ENCODE results near the gene PRPF19.

The PRPF19 gene

DNA sequence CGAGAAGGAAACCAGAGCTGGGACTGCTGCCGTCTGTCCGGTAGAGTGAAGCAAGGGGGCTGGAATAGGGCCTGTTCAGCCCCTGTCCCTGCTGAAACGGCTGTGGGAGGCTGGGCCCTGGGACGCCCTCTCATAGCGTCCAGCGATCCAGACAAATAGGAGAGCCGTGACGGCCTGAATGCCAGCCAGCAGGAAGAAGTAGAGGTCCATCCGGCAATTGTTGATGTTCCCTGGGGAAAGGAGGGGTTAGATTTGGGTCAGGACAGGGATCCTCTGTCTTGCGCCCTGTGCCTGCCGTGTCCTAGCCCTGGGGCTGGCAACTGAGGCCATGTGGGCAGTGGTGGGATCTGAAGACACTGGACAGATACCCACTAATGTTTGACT lies 30.8 kb upstream of the PRPF19 start:
- Histone ChIP-seq H3K4me3 (ENCODE audit: insufficient read length, low read depth) (no peak overlapping the region), H3K9ac (ENCODE audit: insufficient read length, low read depth) (no peak overlapping the region), H3K4me1 (ENCODE audit: insufficient read depth, insufficient read length) (peaks cover 12% of the 10 kb centered on the region), H3K27me3 (ENCODE audit: insufficient read depth, insufficient read length) (no peaks in the 10 kb centered on the region), H3K36me3 (ENCODE audit: insufficient read depth, insufficient read length, low read length) (peaks cover 65% of the 10 kb centered on the region), H3K9me3 (ENCODE audit: insufficient read depth, low read length) (no peaks in the 10 kb centered on the region)
- no peak for DNase-seq (ENCODE audit: low read depth, low spot score)
- no peak for TF ChIP-seq YY1 (IDR thresholded peaks at IDR 0.05; ENCODE audit: insufficient read depth, insufficient read length)
- TF ChIP-seq SUZ12 (IDR thresholded peaks at IDR 0.05; ENCODE audit: extremely low read depth, insufficient read depth, insufficient read length), result no peak
- TF ChIP-seq ZNF274 (IDR thresholded peaks at IDR 0.05; ENCODE audit: low read depth, low read length), result no peak

DNA sequence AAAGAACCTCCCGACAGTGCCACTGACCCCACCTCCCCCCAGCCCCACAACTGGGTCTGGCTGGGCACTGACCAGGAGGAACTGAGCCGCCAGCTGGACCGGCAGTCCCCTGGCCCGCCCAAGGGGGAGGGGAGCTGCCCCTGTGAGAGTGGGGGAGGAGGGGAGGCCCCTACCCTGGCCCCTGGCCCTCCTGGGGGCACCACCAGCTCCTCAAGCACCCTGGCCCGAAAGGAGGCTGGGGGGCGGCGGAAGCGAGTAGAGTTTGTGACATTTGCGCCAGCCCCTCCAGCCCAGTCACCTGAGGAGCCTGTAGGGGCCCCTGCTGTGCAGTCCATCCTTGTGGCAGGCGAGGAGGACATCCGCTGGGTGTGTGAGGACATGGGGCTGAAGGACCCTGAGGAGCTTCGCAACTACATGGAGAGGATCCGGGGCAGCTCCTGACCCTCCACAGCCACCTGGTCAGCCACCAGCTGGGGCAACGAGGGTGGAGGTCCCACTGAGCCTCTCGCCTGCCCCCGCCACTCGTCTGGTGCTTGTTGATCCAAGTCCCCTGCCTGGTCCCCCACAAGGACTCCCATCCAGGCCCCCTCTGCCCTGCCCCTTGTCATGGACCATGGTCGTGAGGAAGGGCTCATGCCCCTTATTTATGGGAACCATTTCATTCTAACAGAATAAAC lies 30.2 kb upstream of the PRPF19 start:
- Histone ChIP-seq H3K9me3 (ENCODE audit: insufficient read depth, low read length) (no peaks in the 10 kb centered on the region), H3K9ac (ENCODE audit: insufficient read length, low read depth) (no peak overlapping the region), H3K4me1 (ENCODE audit: insufficient read depth, insufficient read length) (peaks cover 17% of the 10 kb centered on the region), H3K27me3 (ENCODE audit: insufficient read depth, insufficient read length) (no peaks in the 10 kb centered on the region), H3K36me3 (ENCODE audit: insufficient read depth, insufficient read length, low read length) (peaks cover 68% of the 10 kb centered on the region), H3K4me3 (ENCODE audit: insufficient read length, low read depth) (no peak overlapping the region)
- no peak for DNase-seq (ENCODE audit: low read depth, low spot score)
- TF ChIP-seq YY1 (IDR thresholded peaks at IDR 0.05; ENCODE audit: insufficient read depth, insufficient read length), result no peak
- no peak for TF ChIP-seq ZNF274 (IDR thresholded peaks at IDR 0.05; ENCODE audit: low read depth, low read length)
- TF ChIP-seq SUZ12 (IDR thresholded peaks at IDR 0.05; ENCODE audit: extremely low read depth, insufficient read depth, insufficient read length), result no peak

DNA sequence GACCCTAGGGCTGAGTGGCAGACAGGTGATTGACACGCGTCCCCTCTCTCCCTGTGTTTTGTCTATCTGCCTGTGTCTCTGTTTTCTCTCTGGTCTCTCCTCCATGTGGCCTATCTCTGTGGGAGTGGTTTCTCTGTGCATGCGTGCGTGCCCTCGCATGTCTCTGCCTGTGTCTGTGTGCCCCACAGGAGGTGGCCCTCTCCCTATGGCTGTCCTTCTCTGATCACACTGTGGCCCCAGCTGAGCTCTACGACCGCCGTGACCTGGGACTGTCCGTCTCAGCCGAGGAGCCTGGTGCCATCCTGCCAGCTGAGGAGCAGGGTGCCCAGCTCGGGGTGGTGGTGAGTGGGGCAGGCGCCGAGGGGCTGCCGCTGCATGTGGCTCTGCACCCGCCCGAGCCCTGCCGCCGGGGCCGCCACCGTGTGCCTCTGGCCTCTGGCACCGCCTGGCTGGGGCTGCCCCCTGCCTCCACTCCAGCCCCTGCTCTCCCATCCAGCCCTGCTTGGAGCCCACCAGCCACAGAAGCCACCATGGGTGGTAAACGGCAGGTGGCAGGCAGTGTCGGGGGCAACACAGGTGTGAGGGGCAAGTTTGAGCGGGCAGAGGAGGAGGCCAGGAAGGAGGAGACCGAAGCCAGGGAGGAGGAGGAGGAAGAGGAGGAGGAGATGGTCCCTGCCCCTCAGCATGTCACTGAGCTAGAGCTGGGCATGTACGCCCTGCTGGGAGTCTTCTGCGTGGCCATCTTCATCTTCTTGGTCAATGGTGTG lies 29.5 kb upstream of the PRPF19 start:
- Histone ChIP-seq H3K9ac (ENCODE audit: insufficient read length, low read depth) (no peak overlapping the region), H3K4me1 (ENCODE audit: insufficient read depth, insufficient read length) (peaks cover 19% of the 10 kb centered on the region), H3K9me3 (ENCODE audit: insufficient read depth, low read length) (no peaks in the 10 kb centered on the region), H3K36me3 (ENCODE audit: insufficient read depth, insufficient read length, low read length) (peaks cover 75% of the 10 kb centered on the region), H3K27me3 (ENCODE audit: insufficient read depth, insufficient read length) (no peaks in the 10 kb centered on the region), H3K4me3 (ENCODE audit: insufficient read length, low read depth) (no peak overlapping the region)
- TF ChIP-seq ZNF274 (IDR thresholded peaks at IDR 0.05; ENCODE audit: low read depth, low read length) (no peak), SUZ12 (IDR thresholded peaks at IDR 0.05; ENCODE audit: extremely low read depth, insufficient read depth, insufficient read length) (no peak), YY1 (IDR thresholded peaks at IDR 0.05; ENCODE audit: insufficient read depth, insufficient read length) (no peak)
- no peak for DNase-seq (ENCODE audit: low read depth, low spot score)

DNA sequence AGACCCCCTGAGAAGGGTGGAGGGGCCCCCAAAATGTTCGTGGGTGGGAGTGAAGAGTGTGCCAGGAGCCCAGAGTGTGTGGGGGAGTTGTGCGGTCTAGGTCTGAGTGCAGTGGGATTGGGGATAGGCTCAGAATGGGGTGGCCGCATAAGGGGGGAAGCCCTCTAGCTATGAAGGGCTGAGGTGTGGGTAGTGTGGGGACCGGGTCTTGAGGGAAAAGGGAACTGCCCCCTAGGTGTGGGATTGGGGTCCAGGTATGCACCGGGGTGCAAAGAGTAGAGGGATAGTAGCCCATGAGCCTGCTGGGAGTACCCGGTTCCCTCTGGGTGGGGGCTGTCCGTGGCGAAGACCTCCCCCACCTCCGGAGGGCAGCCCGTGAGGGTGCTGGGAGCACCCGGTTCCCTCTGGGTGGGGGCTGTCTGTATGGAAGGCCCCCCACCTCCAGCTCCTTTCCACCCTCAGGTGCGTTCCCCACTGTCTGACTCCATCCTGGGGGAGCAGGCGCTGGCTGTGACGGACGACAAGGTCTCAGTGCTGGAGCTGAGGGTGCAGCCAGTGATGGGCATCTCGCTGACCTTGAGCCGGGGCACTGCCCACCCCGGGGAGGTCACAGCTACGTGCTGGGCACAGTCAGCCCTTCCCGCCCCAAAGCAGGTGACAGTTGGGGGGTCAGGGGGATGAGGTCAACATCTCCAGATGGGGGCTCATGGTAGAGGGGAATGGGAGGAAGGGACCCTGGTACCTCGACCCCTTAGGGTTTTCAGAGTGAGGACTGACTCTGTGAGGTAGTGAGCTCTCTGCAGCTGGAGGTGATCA lies 28.6 kb upstream of the PRPF19 start:
- Histone ChIP-seq H3K9ac (ENCODE audit: insufficient read length, low read depth) (no peak overlapping the region), H3K27me3 (ENCODE audit: insufficient read depth, insufficient read length) (no peaks in the 10 kb centered on the region), H3K9me3 (ENCODE audit: insufficient read depth, low read length) (no peaks in the 10 kb centered on the region), H3K36me3 (ENCODE audit: insufficient read depth, insufficient read length, low read length) (peaks cover 84% of the 10 kb centered on the region), H3K4me1 (ENCODE audit: insufficient read depth, insufficient read length) (peaks cover 19% of the 10 kb centered on the region), H3K4me3 (ENCODE audit: insufficient read length, low read depth) (no peak overlapping the region)
- DNase-seq (ENCODE audit: low read depth, low spot score), result no peak
- TF ChIP-seq YY1 (IDR thresholded peaks at IDR 0.05; ENCODE audit: insufficient read depth, insufficient read length), result no peak
- no peak for TF ChIP-seq ZNF274 (IDR thresholded peaks at IDR 0.05; ENCODE audit: low read depth, low read length)
- no peak for TF ChIP-seq SUZ12 (IDR thresholded peaks at IDR 0.05; ENCODE audit: extremely low read depth, insufficient read depth, insufficient read length)

DNA sequence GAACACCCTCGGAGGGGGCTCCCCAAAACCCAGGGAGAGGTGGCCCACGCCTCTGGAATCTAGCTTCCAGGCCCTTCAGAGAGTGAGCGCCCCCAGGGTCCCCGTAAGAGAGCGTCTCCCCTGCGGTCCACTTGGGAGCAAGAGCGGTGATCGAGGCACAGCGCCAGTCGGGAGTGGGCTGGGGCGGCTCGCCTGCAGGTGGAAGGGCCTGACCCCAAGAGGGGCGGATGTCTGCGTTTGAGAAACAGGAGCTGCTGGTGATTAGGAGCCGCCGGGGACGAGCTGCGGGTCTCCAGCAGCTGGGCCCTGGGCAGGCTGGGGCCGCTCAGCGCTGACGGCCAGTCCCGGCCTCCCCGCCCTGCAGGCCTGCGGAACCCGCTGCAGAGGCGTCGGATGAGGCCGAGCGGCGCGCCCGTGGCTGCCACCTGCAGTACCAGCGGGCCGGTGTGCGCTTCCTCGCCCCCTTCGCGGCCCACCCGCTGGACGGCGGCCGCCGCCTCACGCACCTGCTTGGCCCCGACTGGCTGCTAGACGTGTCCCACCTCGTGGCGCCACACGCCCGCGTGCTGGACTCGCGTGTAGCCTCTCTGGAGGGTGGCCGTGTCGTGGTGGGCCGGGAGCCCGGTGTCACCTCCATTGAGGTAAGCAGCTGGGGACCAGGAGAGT lies 27.9 kb upstream of the PRPF19 start:
- H3K9me3 ChIP-seq (ENCODE audit: insufficient read depth, low read length), result no peaks in the 10 kb centered on the region
- no peak overlapping the region for H3K9ac ChIP-seq (ENCODE audit: insufficient read length, low read depth)
- DNase-seq (ENCODE audit: low read depth, low spot score), result no peak
- peaks cover 19% of the 10 kb centered on the region for H3K4me1 ChIP-seq (ENCODE audit: insufficient read depth, insufficient read length)
- peaks cover 88% of the 10 kb centered on the region for H3K36me3 ChIP-seq (ENCODE audit: insufficient read depth, insufficient read length, low read length)
- no peak overlapping the region for H3K4me3 ChIP-seq (ENCODE audit: insufficient read length, low read depth)
- H3K27me3 ChIP-seq (ENCODE audit: insufficient read depth, insufficient read length), result no peaks in the 10 kb centered on the region
- TF ChIP-seq YY1 (IDR thresholded peaks at IDR 0.05; ENCODE audit: insufficient read depth, insufficient read length), result no peak
- no peak for TF ChIP-seq SUZ12 (IDR thresholded peaks at IDR 0.05; ENCODE audit: extremely low read depth, insufficient read depth, insufficient read length)
- TF ChIP-seq ZNF274 (IDR thresholded peaks at IDR 0.05; ENCODE audit: low read depth, low read length), result no peak

DNA sequence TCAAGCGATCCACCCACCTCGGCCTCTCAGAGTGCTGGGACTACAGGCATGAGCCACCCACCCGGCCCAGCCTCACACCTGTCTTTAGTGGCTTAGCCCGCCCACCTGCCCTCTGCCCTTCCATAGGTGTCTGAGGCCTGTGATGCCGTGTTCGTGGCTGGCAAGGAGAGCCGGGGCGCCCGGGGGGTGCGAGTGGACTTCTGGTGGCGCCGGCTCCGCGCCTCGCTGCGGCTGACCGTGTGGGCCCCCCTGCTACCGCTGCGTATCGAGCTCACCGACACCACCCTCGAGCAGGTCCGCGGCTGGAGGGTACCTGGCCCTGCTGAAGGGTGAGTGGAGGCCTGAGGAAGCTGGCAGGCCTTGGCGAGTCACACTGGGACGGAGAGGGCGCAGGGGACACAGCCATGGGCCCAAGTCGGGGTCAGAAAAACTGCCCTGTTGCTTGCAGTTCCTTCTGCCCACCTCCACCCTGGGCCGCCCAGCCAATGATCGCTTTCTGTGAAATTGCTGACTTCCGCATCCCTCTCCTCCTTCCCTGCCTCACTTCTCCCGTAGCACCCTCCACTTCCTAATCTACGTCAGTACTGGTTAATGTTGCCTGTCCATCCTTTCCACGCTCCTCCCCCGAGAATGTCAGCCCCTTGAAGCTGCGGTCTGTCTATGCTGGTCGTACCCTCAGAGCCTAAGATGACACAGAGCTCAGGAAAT lies 27.2 kb upstream of the PRPF19 start:
- Histone ChIP-seq H3K36me3 (ENCODE audit: insufficient read depth, insufficient read length, low read length) (peaks cover 92% of the 10 kb centered on the region), H3K4me1 (ENCODE audit: insufficient read depth, insufficient read length) (peaks cover 19% of the 10 kb centered on the region), H3K27me3 (ENCODE audit: insufficient read depth, insufficient read length) (no peaks in the 10 kb centered on the region), H3K9me3 (ENCODE audit: insufficient read depth, low read length) (no peaks in the 10 kb centered on the region), H3K9ac (ENCODE audit: insufficient read length, low read depth) (no peak overlapping the region), H3K4me3 (ENCODE audit: insufficient read length, low read depth) (no peak overlapping the region)
- TF ChIP-seq YY1 (IDR thresholded peaks at IDR 0.05; ENCODE audit: insufficient read depth, insufficient read length) (no peak), SUZ12 (IDR thresholded peaks at IDR 0.05; ENCODE audit: extremely low read depth, insufficient read depth, insufficient read length) (no peak), ZNF274 (IDR thresholded peaks at IDR 0.05; ENCODE audit: low read depth, low read length) (no peak)
- DNase-seq (ENCODE audit: low read depth, low spot score), result no peak

Measured in NT2/D1 (cell line).